HepG2 (cell line): ENCODE measurements around the gene DSCAM. TPM values are rescaled to one million over a fixed set of nuclear protein-coding genes. Genes with fewer than 3 reads are reported as not detected.

ENCODE experiments used
- ATAC-seq: fragments of 200-7000 bp; cut with Tn5 transposase; 3 replicates; pipeline ENCODE4 v1.9.1; 2020; ENCODE audit warnings: mild to moderate bottlenecking, moderate library complexity
- BruUV-seq: library from RNA; stranded (reverse); fragments of 400-500 nt; replicated peaks from 2 replicates; lab custom pipeline; 2021; lab: Mats Ljungman, UMichigan
- CTCF ChIA-PET: fragments of 300-600 bp; formaldehyde crosslinking; extraction: SDS; loops from one replicate; lab custom pipeline; 2021; ENCODE audit warnings: low total read pairs, inconsistent platforms, low intra/inter-chr PET ratio; lab: Yijun Ruan, JAX
- POLR2A ChIA-PET: fragments of 350-600 bp; sonication (Branson Sonifier 250); formaldehyde crosslinking; loops from one replicate; lab custom pipeline; 2020; ENCODE audit warnings: antibody characterized with exemption, inconsistent platforms; lab: Yijun Ruan, JAX
- DNase-seq: peaks from one replicate; pipeline ENCODE4 v3.0.0-alpha.2; 2015; ENCODE audit warnings: low spot score
- FAIRE-seq: peaks from 3 replicates; lab custom pipeline; 2011; peaks lifted over from hg19 to GRCh38; lab: Jason Lieb, UNC
- H2AFZ ChIP-seq: one replicate; pipeline ENCODE4 v1.6.1; 2011; ENCODE audit warnings: low read length, inconsistent platforms
- H3K27ac ChIP-seq: fragments of 300-600 bp; 3 replicates; pipeline ENCODE4 v1.8.0; 2011; ENCODE audit warnings: mixed run types, mild to moderate bottlenecking, mixed read lengths, low read length, inconsistent platforms; ENCODE audit not compliant: insufficient read depth; ENCODE audit errors: extremely low read length
- H3K27me3 ChIP-seq, 2 experiments: fragments of 200-600 bp in 1 of 2; 2 replicates in 1 of 2; 3 replicates in 1 of 2; pipeline versions ENCODE4 v1.6.0 to v1.8.0; 2011; ENCODE audit warnings: low read length in 2 of 2, mild to moderate bottlenecking in 2 of 2, moderate library complexity in 2 of 2, inconsistent platforms in 1 of 2; ENCODE audit not compliant: insufficient read depth in 2 of 2, control insufficient read depth in 1 of 2
- H3K36me3 ChIP-seq, 2 experiments: fragments of 200-600 bp in 1 of 2; replicated peaks in 1 of 2; 2 replicates in 1 of 2; 3 replicates in 1 of 2; pipeline versions ENCODE4 v1.5.1 to v1.8.0; 2011; ENCODE audit warnings: low read length in 2 of 2, inconsistent platforms in 1 of 2; ENCODE audit not compliant: insufficient read depth in 2 of 2, control insufficient read depth in 1 of 2
- H3K4me1 ChIP-seq: 2 replicates; pipeline ENCODE4 v1.5.1; 2012; ENCODE audit warnings: low read length, inconsistent platforms; ENCODE audit not compliant: insufficient read depth
- H3K4me2 ChIP-seq: 2 replicates; pipeline ENCODE4 v1.6.0; 2011; ENCODE audit warnings: low read depth, low read length, inconsistent platforms
- H3K4me3 ChIP-seq, 3 experiments: fragments of 200-600 bp in 1 of 3; sonication (generic), shearing (Covaris generic) in 1 of 3; replicated peaks in 1 of 3; 2 replicates each; pipeline ENCODE4 v1.5.1; 2011 to 2016; ENCODE audit warnings: low read length in 3 of 3, inconsistent platforms in 2 of 3, low read depth in 2 of 3, mild to moderate bottlenecking in 2 of 3, control low read depth in 1 of 3, mixed read lengths in 1 of 3; ENCODE audit not compliant: insufficient read depth in 1 of 3
- H3K79me2 ChIP-seq: one replicate; pipeline ENCODE4 v1.6.1; 2011; ENCODE audit warnings: low read length, inconsistent platforms; ENCODE audit not compliant: insufficient read depth
- H3K9ac ChIP-seq: 2 replicates; pipeline ENCODE4 v1.6.0; 2011; ENCODE audit warnings: mild to moderate bottlenecking, low read depth, low read length, inconsistent platforms; ENCODE audit not compliant: insufficient read depth
- H3K9me3 ChIP-seq: 2 replicates; pipeline ENCODE4 v1.5.1; 2012; ENCODE audit warnings: mild to moderate bottlenecking, low read length
- H4K20me1 ChIP-seq: 2 replicates; pipeline ENCODE4 v1.6.0; 2011; ENCODE audit warnings: inconsistent platforms, mild to moderate bottlenecking, low read length, moderate library complexity; ENCODE audit not compliant: insufficient read depth
- ARID2 ChIP-seq: sonication (generic); formaldehyde crosslinking; IDR thresholded peaks from 2 replicates; pipeline ENCODE4 v1.8.1; 2022; ENCODE audit warnings: mild to moderate bottlenecking, missing genetic modification reagents, borderline replicate concordance
- KDM6A ChIP-seq: IDR thresholded peaks from 2 replicates; pipeline ENCODE4 v1.6.1; 2016; ENCODE audit warnings: low read depth
- NR2F6 ChIP-seq, 2 experiments: IDR thresholded peaks; 2 replicates each; pipeline ENCODE4 v1.6.1; 2016; ENCODE audit warnings: antibody characterized with exemption in 1 of 2, mild to moderate bottlenecking in 1 of 2
- PAX8 ChIP-seq: sonication (generic); formaldehyde crosslinking; IDR thresholded peaks from 2 replicates; pipeline ENCODE4 v1.8.0; 2022; ENCODE audit warnings: mild to moderate bottlenecking, missing genetic modification reagents, borderline replicate concordance
- RBAK ChIP-seq: sonication (generic); formaldehyde crosslinking; IDR thresholded peaks from 2 replicates; pipeline ENCODE4 v1.5.1; 2020; ENCODE audit warnings: mild to moderate bottlenecking, missing genetic modification reagents
- SAP130 ChIP-seq: IDR thresholded peaks from 2 replicates; pipeline ENCODE4 v1.6.1; 2016; ENCODE audit warnings: low read depth
- SMYD3 ChIP-seq: sonication (generic); formaldehyde crosslinking; IDR thresholded peaks from 2 replicates; pipeline ENCODE4 v1.8.1; 2023; ENCODE audit warnings: mild to moderate bottlenecking, missing genetic modification reagents
- TCF7L2 ChIP-seq: IDR thresholded peaks from 2 replicates; pipeline ENCODE4 v1.6.1; 2011; ENCODE audit warnings: mild to moderate bottlenecking, low read depth, low read length, moderate library complexity
- ZNF138 ChIP-seq: sonication (generic); formaldehyde crosslinking; IDR thresholded peaks from 2 replicates; pipeline ENCODE4 v1.5.0; 2020; ENCODE audit warnings: mild to moderate bottlenecking, low read depth, missing genetic modification reagents
- ZNF230 ChIP-seq: sonication (generic); formaldehyde crosslinking; IDR thresholded peaks from 2 replicates; pipeline ENCODE4 v1.4.0; 2020; ENCODE audit warnings: mild to moderate bottlenecking, missing genetic modification reagents
- ZNF3 ChIP-seq: IDR thresholded peaks from 2 replicates; pipeline ENCODE4 v1.7.0; 2017; ENCODE audit warnings: inconsistent platforms
- ZNF326 ChIP-seq: sonication (generic); formaldehyde crosslinking; IDR thresholded peaks from 2 replicates; pipeline ENCODE4 v1.4.0; 2020; ENCODE audit warnings: missing genetic modification reagents, borderline replicate concordance
- ZNF44 ChIP-seq: sonication (generic); formaldehyde crosslinking; IDR thresholded peaks from 2 replicates; pipeline ENCODE4 v1.5.1; 2020; ENCODE audit warnings: mild to moderate bottlenecking, missing genetic modification reagents
- WGBS: methylation state at CpG from one replicate; pipeline ENCODE4 v1.1.6; 2017; ENCODE audit warnings: low lambda C conversion rate; 5-methylcytosine and 5-hydroxymethylcytosine counted together
- in situ Hi-C: cut with HindIII; loops from 2 replicates; pipeline ENCODE4 v1.10.0; 2017; ENCODE audit warnings: low pct_unique_long_range_greater_than_20kb; ENCODE audit not compliant: extremely low pct_ligation_motif_present
- intact Hi-C: fragments of 100-400 bp; cut with micrococcal nuclease; formaldehyde crosslinking; loops from one replicate; pipeline ENCODE4 v1.10.0; 2022; ENCODE audit not compliant: unreplicated experiment
- polyA plus RNA-seq, 8 experiments: library from polyadenylated mRNA; depleted of rRNA in 3 of 8; stranded (reverse) in 7 of 8; unstranded in 1 of 8; fragments of >200 nt; fragmentation: Illumina TruSeq in 4 of 8; extraction: Trizol in 4 of 8; gene quantifications; 2 replicates each; pipeline versions ENCODE4 v1.2.1 to v1.2.3, GENCODE V29; 2011 to 2016; ENCODE audit warnings: low read depth in 4 of 8, missing spikeins in 1 of 8, mixed read lengths in 1 of 8; ENCODE audit not compliant: insufficient read depth in 1 of 8
- total RNA-seq, 5 experiments: library from RNA; depleted of rRNA; stranded (reverse); fragments of >200 nt; fragmentation: Illumina TruSeq; extraction: Trizol; gene quantifications; 2 replicates each; pipeline ENCODE4 v1.2.3, GENCODE V29; 2016; ENCODE audit warnings: low read depth in 1 of 5
- TF ChIP-seq, protein P1 (sequence below): sonication (generic); formaldehyde crosslinking; IDR thresholded peaks from 2 replicates; pipeline ENCODE4 v1.4.0; 2020; ENCODE audit warnings: mild to moderate bottlenecking, missing genetic modification reagents
- TF ChIP-seq, protein P2 (sequence below): sonication (generic); formaldehyde crosslinking; IDR thresholded peaks from 2 replicates; pipeline ENCODE4 v1.8.0; 2022; ENCODE audit warnings: mild to moderate bottlenecking, missing genetic modification reagents, moderate library complexity

DSCAM gene
- total and polyA plus RNA-seq, 2 of the 13 experiments (the other 11 are each of a cell fraction or from before 2014, with no cell fraction given): not detected

DNA sequence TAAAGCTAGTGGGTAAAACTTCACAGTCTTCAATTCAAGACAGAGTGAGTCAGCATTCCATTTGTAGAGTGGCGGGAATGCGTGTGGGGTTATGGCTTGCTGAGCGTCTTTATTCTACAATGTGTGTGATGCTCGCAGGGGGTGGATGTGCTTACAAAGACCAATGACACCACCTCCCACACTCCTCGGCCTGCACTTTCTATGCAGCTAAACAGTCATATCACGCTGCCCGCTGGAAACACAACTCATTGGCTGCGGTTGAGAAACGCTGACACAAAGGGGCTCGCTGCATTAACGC, 681.2 kb downstream of the DSCAM start:
- no peak for FAIRE-seq
- H2AFZ ChIP-seq: no peak overlapping the region
- H3K9me3 ChIP-seq: peaks cover 88% of the 10 kb centered on the region
- in situ Hi-C loops: no loop called here
- H4K20me1 ChIP-seq: no peaks in the 10 kb centered on the region
- H3K36me3 ChIP-seq: no peaks in the 10 kb centered on the region
- no peak overlapping the region for H3K4me3 ChIP-seq
- ChIA-PET POLR2A (no interaction called here), CTCF (no interaction called here)
- 56% methylated on average over 11 of the region's 11 CpGs for WGBS
- no TSS peak for BruUV-seq
- DNase-seq: no peak
- H3K9ac ChIP-seq: no peak overlapping the region
- no peaks in the 10 kb centered on the region for H3K79me2 ChIP-seq
- no peaks in the 10 kb centered on the region for H3K4me1 ChIP-seq
- H3K4me2 ChIP-seq: no peak overlapping the region
- no peaks in the 10 kb centered on the region for H3K27me3 ChIP-seq
- no peak for ATAC-seq
- H3K27ac ChIP-seq: no peak overlapping the region
- intact Hi-C loops: no loop called here
- TF ChIP-seq, protein P1, sequence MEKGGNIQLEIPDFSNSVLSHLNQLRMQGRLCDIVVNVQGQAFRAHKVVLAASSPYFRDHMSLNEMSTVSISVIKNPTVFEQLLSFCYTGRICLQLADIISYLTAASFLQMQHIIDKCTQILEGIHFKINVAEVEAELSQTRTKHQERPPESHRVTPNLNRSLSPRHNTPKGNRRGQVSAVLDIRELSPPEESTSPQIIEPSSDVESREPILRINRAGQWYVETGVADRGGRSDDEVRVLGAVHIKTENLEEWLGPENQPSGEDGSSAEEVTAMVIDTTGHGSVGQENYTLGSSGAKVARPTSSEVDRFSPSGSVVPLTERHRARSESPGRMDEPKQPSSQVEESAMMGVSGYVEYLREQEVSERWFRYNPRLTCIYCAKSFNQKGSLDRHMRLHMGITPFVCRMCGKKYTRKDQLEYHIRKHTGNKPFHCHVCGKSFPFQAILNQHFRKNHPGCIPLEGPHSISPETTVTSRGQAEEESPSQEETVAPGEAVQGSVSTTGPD (CRISPR knock-in tag): no peak
- TF ChIP-seq ZNF326 (CRISPR knock-in tag): no peak
- no peak for TF ChIP-seq KDM6A (CRISPR knock-in tag)
- TF ChIP-seq NR2F6 (IDR thresholded peaks at IDR 0.05): no peak
- TF ChIP-seq NR2F6 (CRISPR knock-in tag; IDR thresholded peaks at IDR 0.05): no peak
- TF ChIP-seq ZNF138 (CRISPR knock-in tag): no peak
- TF ChIP-seq SMYD3: no peak
- no peak for TF ChIP-seq ZNF230 (CRISPR knock-in tag)
- TF ChIP-seq PAX8 (CRISPR knock-in tag): no peak
- no peak for TF ChIP-seq ZNF3 (CRISPR knock-in tag)
- TF ChIP-seq ZNF44 (CRISPR knock-in tag): no peak
- no peak for TF ChIP-seq ARID2 (CRISPR knock-in tag)
- no peak for TF ChIP-seq TCF7L2
- TF ChIP-seq, protein P2, sequence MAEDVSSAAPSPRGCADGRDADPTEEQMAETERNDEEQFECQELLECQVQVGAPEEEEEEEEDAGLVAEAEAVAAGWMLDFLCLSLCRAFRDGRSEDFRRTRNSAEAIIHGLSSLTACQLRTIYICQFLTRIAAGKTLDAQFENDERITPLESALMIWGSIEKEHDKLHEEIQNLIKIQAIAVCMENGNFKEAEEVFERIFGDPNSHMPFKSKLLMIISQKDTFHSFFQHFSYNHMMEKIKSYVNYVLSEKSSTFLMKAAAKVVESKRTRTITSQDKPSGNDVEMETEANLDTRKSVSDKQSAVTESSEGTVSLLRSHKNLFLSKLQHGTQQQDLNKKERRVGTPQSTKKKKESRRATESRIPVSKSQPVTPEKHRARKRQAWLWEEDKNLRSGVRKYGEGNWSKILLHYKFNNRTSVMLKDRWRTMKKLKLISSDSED (CRISPR knock-in tag): no peak
- no peak for TF ChIP-seq RBAK
- no peak for TF ChIP-seq SAP130 (CRISPR knock-in tag)
